Gastroesophageal sphincter (tissue), 2 donors: Measurements from ENCODE around the gene CMTM5.

ENCODE experiments used
- POLR2A ChIP-seq, 2 donors: fragments of 450-650 bp; IDR thresholded peaks; one replicate each; pipeline ENCODE4 v1.6.1; 2017; ENCODE audit warnings: antibody characterized with exemption in 2 of 2, mild to moderate bottlenecking in 2 of 2, moderate library complexity in 1 of 2
- POLR2AphosphoS5 ChIP-seq: sonication (generic); formaldehyde crosslinking; IDR thresholded peaks from one replicate; pipeline ENCODE4 v1.6.1; 2017; ENCODE audit warnings: antibody characterized with exemption

DNA sequence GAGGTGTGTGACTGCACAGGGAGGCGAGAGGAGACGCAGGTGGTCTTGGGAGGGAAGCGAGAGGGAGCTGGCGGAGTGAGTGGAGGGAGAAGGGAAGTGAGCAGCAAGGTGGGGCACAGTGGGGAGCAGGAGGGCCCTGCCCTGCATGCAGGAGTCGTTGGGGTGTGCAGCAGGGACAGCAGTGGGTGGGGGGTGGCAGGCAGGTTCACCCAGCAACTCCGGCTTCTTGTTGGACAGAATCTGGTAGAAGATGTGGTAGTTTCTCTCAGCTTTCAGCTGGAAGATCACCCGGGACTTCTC is 26.2 kb downstream of the CMTM5 start:
- no peak for TF ChIP-seq POLR2A (IDR thresholded peaks at IDR 0.05)
- TF ChIP-seq POLR2AphosphoS5: no peak
